GM12878 (cell line): ENCODE results near the gene KRTAP19-3. TPM values are rescaled to one million over a fixed set of nuclear protein-coding genes. Genes with fewer than 3 reads are reported as not detected.

ENCODE experiments used
- ATAC-seq: fragments of 200-7000 bp; cut with Tn5 transposase; 3 replicates; pipeline ENCODE4 v1.9.1; 2020; ENCODE audit warnings: mild to moderate bottlenecking, moderate library complexity
- Bru-seq: library from RNA; stranded (reverse); fragments of 400-500 nt; gene quantifications from one replicate; lab custom pipeline; 2021; lab: Mats Ljungman, UMichigan
- BruChase-seq, 2 experiments: library from RNA; stranded (reverse); fragments of 400-500 nt; gene quantifications; one replicate each; lab custom pipeline; 2021; lab: Mats Ljungman, UMichigan
- BruUV-seq: library from RNA; stranded (reverse); fragments of 400-500 nt; replicated peaks from 2 replicates; lab custom pipeline; 2021; lab: Mats Ljungman, UMichigan
- CTCF ChIA-PET: fragments of 300-600 bp; sonication (Branson Sonifier 250); formaldehyde crosslinking; extraction: SDS; loops from one replicate; lab custom pipeline; 2021; ENCODE audit warnings: inconsistent platforms; lab: Yijun Ruan, JAX
- POLR2A ChIA-PET: fragments of 350-600 bp; formaldehyde crosslinking; extraction: SDS; loops from one replicate; lab custom pipeline; 2021; ENCODE audit warnings: inconsistent platforms; lab: Charles Lee
- RAD21 ChIA-PET: fragments of 300-600 bp; sonication (Branson Sonifier 250); formaldehyde crosslinking; loops from one replicate; lab custom pipeline; 2023; ENCODE audit warnings: antibody characterized with exemption; ENCODE audit not compliant: unreplicated experiment; lab: Charles Lee
- SMC1A ChIA-PET: fragments of 300-600 bp; sonication (Branson Sonifier 250); formaldehyde crosslinking; loops from one replicate; lab custom pipeline; 2023; ENCODE audit not compliant: unreplicated experiment, uncharacterized antibody; lab: Charles Lee
- DNase-seq: peaks from one replicate; pipeline ENCODE4 v3.0.0-alpha.2; 2011; ENCODE audit warnings: low read depth, low spot score
- FAIRE-seq: peaks from 3 replicates; lab custom pipeline; 2011; peaks lifted over from hg19 to GRCh38; lab: Jason Lieb, UNC
- H2AFZ ChIP-seq: 2 replicates; pipeline ENCODE4 v1.6.0; 2011; ENCODE audit warnings: low read depth, low read length, control low read depth; ENCODE audit not compliant: control insufficient read depth
- H3K27ac ChIP-seq: 2 replicates; pipeline ENCODE4 v1.5.1; 2011; ENCODE audit warnings: control low read depth; ENCODE audit not compliant: control insufficient read depth, insufficient read depth
- H3K27me3 ChIP-seq, 2 experiments: replicated peaks in 1 of 2; 2 replicates each; pipeline versions ENCODE4 v1.6.0 to v1.6.1; 2011; ENCODE audit warnings: low read length in 1 of 2; ENCODE audit not compliant: control insufficient read depth in 2 of 2, insufficient read depth in 2 of 2
- H3K36me3 ChIP-seq, 2 experiments: 2 replicates each; pipeline ENCODE4 v1.5.1; 2011; ENCODE audit warnings: low read length in 1 of 2; ENCODE audit not compliant: control insufficient read depth in 2 of 2, insufficient read depth in 2 of 2
- H3K4me1 ChIP-seq: 2 replicates; pipeline ENCODE4 v1.6.1; 2011; ENCODE audit warnings: mild to moderate bottlenecking, low read length, moderate library complexity, mixed read lengths; ENCODE audit not compliant: control insufficient read depth, insufficient read depth
- H3K4me2 ChIP-seq: 2 replicates; pipeline ENCODE4 v1.6.0; 2011; ENCODE audit warnings: control low read depth; ENCODE audit not compliant: control insufficient read depth, insufficient read depth
- H3K4me3 ChIP-seq: fragments of 200-600 bp; sonication (generic); 2 replicates; pipeline ENCODE4 v1.5.1; 2016
- H3K79me2 ChIP-seq: 2 replicates; pipeline ENCODE4 v1.6.0; 2011; ENCODE audit warnings: low read length; ENCODE audit not compliant: control insufficient read depth, insufficient read depth
- H3K9ac ChIP-seq: 2 replicates; pipeline ENCODE4 v1.8.0; 2011; ENCODE audit warnings: low read length, control low read depth, mixed read lengths; ENCODE audit not compliant: control insufficient read depth, insufficient read depth
- H3K9me3 ChIP-seq: replicated peaks from 3 replicates; pipeline ENCODE4 v1.5.1; 2011; ENCODE audit warnings: mild to moderate bottlenecking, low read length; ENCODE audit not compliant: control insufficient read depth, insufficient read depth
- H4K20me1 ChIP-seq: 2 replicates; pipeline ENCODE4 v1.6.0; 2011; ENCODE audit not compliant: control insufficient read depth, insufficient read depth
- ATF7 ChIP-seq: fragments of 450-650 bp; IDR thresholded peaks from 2 replicates; pipeline ENCODE4 v1.6.1; 2016; ENCODE audit warnings: low read depth, mild to moderate bottlenecking
- CHD4 ChIP-seq: fragments of 200-600 bp; sonication (generic); IDR thresholded peaks from 2 replicates; pipeline ENCODE4 v1.6.1; 2016; ENCODE audit warnings: mild to moderate bottlenecking
- SMC3 ChIP-seq: IDR thresholded peaks from 2 replicates; pipeline ENCODE4 v1.6.1; 2011; ENCODE audit warnings: low read length, improper control_type of control experiment, borderline replicate concordance
- STAT3 ChIP-seq: IDR thresholded peaks from 2 replicates; pipeline ENCODE4 v1.6.1; 2011; ENCODE audit warnings: low read depth, low read length, improper control_type of control experiment
- WGBS: methylation state at CpG from one replicate; pipeline ENCODE4 v1.1.6; 2016; ENCODE audit warnings: low lambda C conversion rate; ENCODE audit not compliant: insufficient replicate concordance, insufficient coverage; ENCODE audit errors: missing lambda C conversion rate; 5-methylcytosine and 5-hydroxymethylcytosine counted together
- in situ Hi-C: fragments of 300-500 bp; cut with MboI; formaldehyde crosslinking; loops from 9 replicates; pipeline ENCODE4 v1.14.3; 2018; ENCODE audit warnings: mixed read lengths
- intact Hi-C: fragments of 100-400 bp; cut with micrococcal nuclease; formaldehyde crosslinking; loops from one replicate; pipeline ENCODE4 v1.14.2; 2022; ENCODE audit not compliant: unreplicated experiment
- long read RNA-seq, 2 experiments: library from polyadenylated mRNA; unstranded; transcript quantifications; one replicate each; pipeline ENCODE4 v2.0.0, GENCODE V29; 2019 to 2020
- polyA minus RNA-seq, 3 experiments: library from RNA; depleted of rRNA, polyadenylated mRNA; stranded (reverse); fragments of >200 nt; gene quantifications; 2 replicates each; pipeline ENCODE4 v1.2.3, GENCODE V29; 2011
- polyA plus RNA-seq, 11 experiments: library from polyadenylated mRNA; depleted of rRNA in 4 of 11; unstranded in 6 of 11; stranded (reverse) in 5 of 11; fragments of >200 nt; fragmentation: Nextera tagmentation in 4 of 11; fragmentation: Illumina TruSeq in 1 of 11; extraction: Ambion mirVana in 4 of 11; extraction: Trizol in 1 of 11; gene quantifications; 1 replicate in 1 of 11; 2 replicates in 10 of 11; pipeline versions ENCODE4 v1.2.1 to v1.2.3, GENCODE V29; 2011 to 2016; ENCODE audit warnings: inconsistent platforms in 2 of 11, missing spikeins in 2 of 11, low read depth in 1 of 11
- total RNA-seq, 4 experiments: library from RNA; depleted of rRNA in 3 of 4; stranded (reverse); fragments of >200 nt in 3 of 4; fragmentation: Illumina TruSeq in 1 of 4; extraction: Trizol in 1 of 4; gene quantifications; 2 replicates each; pipeline versions ENCODE4 v1.2.1 to v1.2.3, GENCODE V29; 2013 to 2021
- TF ChIP-seq, protein P1 (sequence below): IDR thresholded peaks from 2 replicates; pipeline ENCODE4 v1.6.1; 2012; ENCODE audit warnings: low read depth, low read length, improper control_type of control experiment

The KRTAP19-3 gene
- total RNA-seq (2013; cell fraction: nucleolus; rRNA removed) = not detected in 2 replicates
- total RNA-seq (2014; rRNA removed) (not detected in 2 replicates), total RNA-seq (2014; rRNA removed; fragmentation: Illumina TruSeq; extraction: Trizol) (not detected in 2 replicates), total RNA-seq (2021) (not detected in 2 replicates), polyA plus RNA-seq (2011; rRNA removed) (not detected in 2 replicates), polyA plus RNA-seq (2014; fragmentation: Illumina TruSeq; extraction: Trizol) (not detected in 2 replicates), polyA plus RNA-seq (2014; fragmentation: Nextera tagmentation; extraction: Ambion mirVana) (not detected), polyA plus RNA-seq (2014; rRNA removed) (not detected in 2 replicates), polyA plus RNA-seq (2016; fragmentation: Nextera tagmentation; extraction: Ambion mirVana) (not detected), polyA minus RNA-seq (2011; rRNA and poly(A)+ RNA removed) (not detected in 2 replicates), Bru-seq, nascent RNA (not detected), BruChase-seq, experiment 1, labeled RNA remaining after a 6-hour chase (not detected), BruChase-seq, experiment 2, labeled RNA remaining after a 2-hour chase (not detected)
- polyA plus RNA-seq (2011; ENCODE audit: low read depth) = not detected
- polyA plus RNA-seq (2011; cell fraction: cytosol; rRNA removed) = not detected in 2 replicates
- polyA plus RNA-seq (2011; cell fraction: nucleus; rRNA removed) = not detected in 2 replicates
- polyA plus RNA-seq (2012) = not detected in 2 replicates
- not detected in 2 replicates for polyA minus RNA-seq (2011; cell fraction: cytosol; rRNA and poly(A)+ RNA removed)
- not detected in 2 replicates for polyA minus RNA-seq (2011; cell fraction: nucleus; rRNA and poly(A)+ RNA removed)
- long read RNA-seq, experiment 1 = 0 reads
- long read RNA-seq, experiment 2 = 0 reads

- 57% methylated on average over 2 of the region's 2 CpGs for WGBS
- ATAC-seq = no peak
- Histone ChIP-seq H4K20me1 (no peaks in the 10 kb centered on the region), H3K36me3 (no peaks in the 10 kb centered on the region), H3K27ac (no peak within 1 kb of the TSS), H3K9ac (no peak within 1 kb of the TSS), H3K4me1 (no peaks in the 10 kb centered on the region), H3K27me3 (no peaks in the 10 kb centered on the region), H3K4me3 (no peak within 1 kb of the TSS), H2AFZ (no peak within 1 kb of the TSS), H3K79me2 (no peaks in the 10 kb centered on the region), H3K9me3 (no peaks in the 10 kb centered on the region), H3K4me2 (no peak within 1 kb of the TSS)
- intact Hi-C loops (no loop called here), in situ Hi-C loops (no loop called here)
- no peak for TF ChIP-seq CHD4
- no peak for TF ChIP-seq ATF7
- TF ChIP-seq SMC3 = no peak
- no peak for TF ChIP-seq STAT3
- TF ChIP-seq, protein P1, sequence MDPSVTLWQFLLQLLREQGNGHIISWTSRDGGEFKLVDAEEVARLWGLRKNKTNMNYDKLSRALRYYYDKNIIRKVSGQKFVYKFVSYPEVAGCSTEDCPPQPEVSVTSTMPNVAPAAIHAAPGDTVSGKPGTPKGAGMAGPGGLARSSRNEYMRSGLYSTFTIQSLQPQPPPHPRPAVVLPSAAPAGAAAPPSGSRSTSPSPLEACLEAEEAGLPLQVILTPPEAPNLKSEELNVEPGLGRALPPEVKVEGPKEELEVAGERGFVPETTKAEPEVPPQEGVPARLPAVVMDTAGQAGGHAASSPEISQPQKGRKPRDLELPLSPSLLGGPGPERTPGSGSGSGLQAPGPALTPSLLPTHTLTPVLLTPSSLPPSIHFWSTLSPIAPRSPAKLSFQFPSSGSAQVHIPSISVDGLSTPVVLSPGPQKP = no peak
- SMC1A ChIA-PET = no interaction called here
- no peak for DNase-seq
- CTCF ChIA-PET = interaction anchor here (0.7 kb wide), 1 partner anchor 13 kb away, joined by 3 read pairs; no protein-coding TSS in a partner anchor
- BruUV-seq = no TSS peak
- POLR2A ChIA-PET = no interaction called here
- RAD21 ChIA-PET = no interaction called here
- no peak for FAIRE-seq
These were observed at the start of gene KRTAP19-3 for GRCh38 chr21:30491963-30492428. KRTAP19-3 (minus strand) TSS chr21:30492013; CDS start chr21:30491957, 56 bp downstream.
